Measurements from ENCODE around the gene PATE3.

Gene PATE3

DNA sequence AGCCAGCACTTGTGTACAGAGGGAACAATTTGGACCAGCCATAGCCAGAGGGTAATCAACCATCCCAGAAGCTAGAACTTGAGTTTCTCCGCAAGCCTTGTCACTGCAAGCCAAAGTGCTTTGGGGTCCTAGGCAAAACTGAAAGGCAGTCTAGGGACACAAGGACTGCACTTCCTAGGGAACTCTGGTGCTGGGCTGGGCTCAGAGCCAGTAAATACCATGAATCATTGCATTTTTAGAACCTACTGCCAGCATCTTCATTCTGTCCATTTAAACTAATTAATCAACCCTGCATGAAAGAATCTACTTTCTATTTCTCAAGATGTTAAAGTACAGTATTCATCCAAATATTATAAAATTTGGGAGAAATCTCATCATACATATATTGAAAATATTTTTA is 20.0 kb downstream of the PATE3 start:
- Histone ChIP-seq H3K27ac (ENCODE audit: low read length) (no peak overlapping the region), H3K4me3 (ENCODE audit: low read length) (no peak overlapping the region), H3K4me1 (ENCODE audit: low read length) (no peaks in the 10 kb centered on the region), H3K36me3 (replicated peaks; ENCODE audit: low read depth, low read length) (no peaks in the 10 kb centered on the region), H3K79me2 (ENCODE audit: low read length) (no peaks in the 10 kb centered on the region), H2AFZ (ENCODE audit: low read depth, low read length) (no peak overlapping the region), H4K20me1 (ENCODE audit: insufficient read depth, low read length) (no peaks in the 10 kb centered on the region), H3K27me3 (ENCODE audit: low read depth, low read length) (no peaks in the 10 kb centered on the region), H3K9me3 (ENCODE audit: insufficient read depth, low read length) (peaks cover 2% of the 10 kb centered on the region), H3K4me2 (ENCODE audit: low read length) (no peak overlapping the region), H3K9ac (ENCODE audit: low read length) (no peak overlapping the region)
- TF ChIP-seq CTCF (IDR thresholded peaks at IDR 0.05; ENCODE audit: low read depth, low read length): no peak
- TF ChIP-seq EZH2phosphoT487 (IDR thresholded peaks at IDR 0.05; ENCODE audit: low read depth): no peak

- Histone ChIP-seq H3K4me1 (ENCODE audit: low read length) (no peaks in the 10 kb centered on the region), H3K9ac (ENCODE audit: low read length) (no peak within 1 kb of the TSS), H3K27me3 (ENCODE audit: low read depth, low read length) (0 out of 2 replicates have a peak, but pooled peaks cover 5% of the 10 kb centered on the region), H3K9me3 (ENCODE audit: insufficient read depth, low read length) (no peaks in the 10 kb centered on the region), H2AFZ (ENCODE audit: low read depth, low read length) (no peak within 1 kb of the TSS), H3K36me3 (replicated peaks; ENCODE audit: low read depth, low read length) (no peaks in the 10 kb centered on the region), H4K20me1 (ENCODE audit: insufficient read depth, low read length) (no peaks in the 10 kb centered on the region), H3K79me2 (ENCODE audit: low read length) (no peaks in the 10 kb centered on the region), H3K27ac (ENCODE audit: low read length) (no peak within 1 kb of the TSS), H3K4me2 (ENCODE audit: low read length) (no peak within 1 kb of the TSS), H3K4me3 (ENCODE audit: low read length) (no peak within 1 kb of the TSS)
- TF ChIP-seq EZH2phosphoT487 (IDR thresholded peaks at IDR 0.05; ENCODE audit: low read depth) (no peak), CTCF (IDR thresholded peaks at IDR 0.05; ENCODE audit: low read depth, low read length) (no peak)
Measured at GRCh38 chr11:125833016-125833415, 45.1 kb downstream of the PATE3 start, which contains the start of gene PATE4. Gene PATE4 (plus strand): TSS chr11:125833316. CDS start chr11:125833360, 44 bp downstream.

- 0 out of 2 replicates have a peak, but pooled peaks cover 5% of the 10 kb centered on the region for H3K27me3 ChIP-seq (ENCODE audit: low read depth, low read length)
- H3K9me3 ChIP-seq (ENCODE audit: insufficient read depth, low read length): no peaks in the 10 kb centered on the region
- no peaks in the 10 kb centered on the region for H4K20me1 ChIP-seq (ENCODE audit: insufficient read depth, low read length)
Measured at GRCh38 chr11:125835748-125836147, 47.8 kb downstream of the PATE3 start.

More at GRCh38 chr11:125835748-125836147, 47.8 kb downstream of the PATE3 start:
- Histone ChIP-seq H3K4me3 (ENCODE audit: low read length) (no peak overlapping the region), H3K27ac (ENCODE audit: low read length) (no peak overlapping the region), H3K36me3 (replicated peaks; ENCODE audit: low read depth, low read length) (no peaks in the 10 kb centered on the region), H3K4me2 (ENCODE audit: low read length) (no peak overlapping the region), H2AFZ (ENCODE audit: low read depth, low read length) (no peak overlapping the region), H3K4me1 (ENCODE audit: low read length) (no peaks in the 10 kb centered on the region), H3K9ac (ENCODE audit: low read length) (no peak overlapping the region), H3K79me2 (ENCODE audit: low read length) (no peaks in the 10 kb centered on the region)
- TF ChIP-seq EZH2phosphoT487 (IDR thresholded peaks at IDR 0.05; ENCODE audit: low read depth) (no peak), CTCF (IDR thresholded peaks at IDR 0.05; ENCODE audit: low read depth, low read length) (no peak)

Data from OCI-LY3 (cell line).